Activated CD8-positive, alpha-beta T cell treated with anti-CD3 and anti-CD28 coated beads for 36 hours (primary cell): ENCODE measurements around the gene MAPKAP1. TPM values are rescaled to one million over a fixed set of nuclear protein-coding genes. Genes with fewer than 3 reads are reported as not detected.

Source experiments
- ATAC-seq: fragments of 200-7000 bp; cut with Tn5 transposase; one replicate; pipeline ENCODE4 v1.10.0; 2021; ENCODE audit warnings: mild to moderate bottlenecking, moderate library complexity
- CTCF ChIA-PET: fragments of 350-600 bp; sonication (Branson Sonifier 250); formaldehyde crosslinking; loops from one replicate; lab custom pipeline; 2021; ENCODE audit warnings: antibody characterized with exemption; lab: Charles Lee
- POLR2A ChIA-PET: fragments of 350-600 bp; sonication (Branson Sonifier 250); formaldehyde crosslinking; loops from one replicate; lab custom pipeline; 2021; ENCODE audit warnings: antibody characterized with exemption; lab: Charles Lee
- DNase-seq: peaks from one replicate; pipeline ENCODE4 v3.0.0-alpha.2; 2020
- H3K27ac Mint-ChIP-seq: one replicate; pipeline ENCODE4 v1.8.0; 2021; ENCODE audit warnings: mild to moderate bottlenecking, mixed read lengths
- H3K27me3 Mint-ChIP-seq: one replicate; pipeline ENCODE4 v1.8.0; 2021; ENCODE audit warnings: mixed read lengths
- H3K36me3 Mint-ChIP-seq: one replicate; pipeline ENCODE4 v1.8.0; 2021; ENCODE audit warnings: low read depth, mixed read lengths
- H3K4me1 Mint-ChIP-seq: one replicate; pipeline ENCODE4 v1.8.0; 2021; ENCODE audit warnings: low read depth, mixed read lengths
- H3K4me3 Mint-ChIP-seq: one replicate; pipeline ENCODE4 v1.8.0; 2021; ENCODE audit warnings: mild to moderate bottlenecking, moderate library complexity, mixed read lengths
- H3K9me3 Mint-ChIP-seq: one replicate; pipeline ENCODE4 v1.8.0; 2021; ENCODE audit warnings: mixed read lengths
- CTCF ChIP-seq: fragments of 200-600 bp; IDR thresholded peaks from one replicate; pipeline ENCODE4 v1.8.0; 2022; ENCODE audit warnings: antibody characterized with exemption, mild to moderate bottlenecking
- intact Hi-C: fragments of 100-400 bp; cut with micrococcal nuclease; formaldehyde crosslinking; loops from one replicate; pipeline ENCODE4 v1.10.0; 2022
- total RNA-seq, 2 experiments: library from RNA; stranded (reverse); gene quantifications; one replicate each; pipeline ENCODE4 v1.2.3, GENCODE V29; 2021

MAPKAP1 gene
- total RNA-seq, 2 experiments from 2014 or later, result 58.8 to 62.4 TPM

GRCh38 chr9:125549465-125549871 is 157.5 kb downstream of the MAPKAP1 start:
- Mint-ChIP-seq H3K9me3 (no peaks in the 10 kb centered on the region), H3K4me1 (no peaks in the 10 kb centered on the region), H3K36me3 (no peaks in the 10 kb centered on the region), H3K27ac (no peak overlapping the region), H3K4me3 (no peak overlapping the region), H3K27me3 (no peaks in the 10 kb centered on the region)
- ChIA-PET POLR2A (interaction anchor here (0.6 kb wide), 1 partner anchor 728 kb away, joined by 3 read pairs; no protein-coding TSS in a partner anchor), CTCF (interaction anchor here (1.2 to 2.8 kb wide), 2 partner anchors 7 to 9 kb away, joined by 5 to 11 read pairs; no protein-coding TSS in a partner anchor)
- ATAC-seq (no peak), DNase-seq (no peak)
- no peak for TF ChIP-seq CTCF
- intact Hi-C loops, result no loop called here

- ChIA-PET CTCF (interaction anchor here (1.2 kb wide), 1 partner anchor 9 kb away, joined by 5 read pairs; no protein-coding TSS in a partner anchor), POLR2A (interaction anchor here (0.6 kb wide), 1 partner anchor 729 kb away, joined by 3 read pairs; no protein-coding TSS in a partner anchor)
- Mint-ChIP-seq H3K27me3 (no peaks in the 10 kb centered on the region), H3K4me3 (no peak overlapping the region), H3K9me3 (no peaks in the 10 kb centered on the region), H3K4me1 (no peaks in the 10 kb centered on the region), H3K36me3 (no peaks in the 10 kb centered on the region), H3K27ac (no peak overlapping the region)
- no peak for ATAC-seq
- intact Hi-C loops, result no loop called here
- TF ChIP-seq CTCF, result no peak
- DNase-seq, result no peak
These were observed 158.0 kb downstream of the MAPKAP1 start for GRCh38 chr9:125549039-125549438.

GRCh38 chr9:125548141-125548540 is 158.9 kb downstream of the MAPKAP1 start:
- Mint-ChIP-seq H3K9me3 (no peaks in the 10 kb centered on the region), H3K36me3 (no peaks in the 10 kb centered on the region), H3K27ac (no peak overlapping the region), H3K27me3 (no peaks in the 10 kb centered on the region), H3K4me1 (no peaks in the 10 kb centered on the region), H3K4me3 (no peak overlapping the region)
- DNase-seq (no peak), ATAC-seq (no peak)
- intact Hi-C loops, result no loop called here
- no peak for TF ChIP-seq CTCF
- ChIA-PET CTCF (interaction anchor here (1.2 to 1.4 kb wide), 2 partner anchors 10 to 17 kb away, joined by 5 read pairs; no protein-coding TSS in a partner anchor), POLR2A (no interaction called here)

GRCh38 chr9:125547368-125547767 is 159.6 kb downstream of the MAPKAP1 start:
- H3K4me3 Mint-ChIP-seq, result no peak overlapping the region
- DNase-seq, result no peak
- peaks cover 3% of the 10 kb centered on the region for H3K36me3 Mint-ChIP-seq
- no peaks in the 10 kb centered on the region for H3K4me1 Mint-ChIP-seq
- H3K9me3 Mint-ChIP-seq, result no peaks in the 10 kb centered on the region
- no peak overlapping the region for H3K27ac Mint-ChIP-seq
- no peak for TF ChIP-seq CTCF
- no peaks in the 10 kb centered on the region for H3K27me3 Mint-ChIP-seq
- no peak for ATAC-seq
- ChIA-PET CTCF (interaction anchor here (1.4 kb wide), 1 partner anchor 17 kb away, joined by 5 read pairs; no protein-coding TSS in a partner anchor), POLR2A (interaction anchor here (0.6 kb wide), 1 partner anchor 398 kb away, joined by 3 read pairs; no protein-coding TSS in a partner anchor)
- intact Hi-C loops, result no loop called here

- Mint-ChIP-seq H3K9me3 (no peaks in the 10 kb centered on the region), H3K36me3 (peaks cover 6% of the 10 kb centered on the region), H3K27me3 (no peaks in the 10 kb centered on the region), H3K4me3 (no peak overlapping the region), H3K27ac (no peak overlapping the region), H3K4me1 (no peaks in the 10 kb centered on the region)
- POLR2A ChIA-PET, result no interaction called here
- no peak for TF ChIP-seq CTCF
- ATAC-seq, result no peak
- CTCF ChIA-PET, result interaction anchor here (2.4 kb wide), 1 partner anchor 13 kb away, joined by 7 read pairs; no protein-coding TSS in a partner anchor
- no peak for DNase-seq
- intact Hi-C loops, result no loop called here
These were observed 161.2 kb downstream of the MAPKAP1 start for GRCh38 chr9:125545845-125546244.
